Caco-2 (cell line): ENCODE data around the gene PLS1. TPM values are rescaled to one million over a fixed set of nuclear protein-coding genes. Genes with fewer than 3 reads are reported as not detected.
"Not testable (repeated sequence)": the region's sequence is repeated elsewhere in the genome, so short reads cannot be mapped to it uniquely, and the experiment has no call there.

ENCODE experiments used
- Bru-seq: library from RNA; stranded (reverse); fragments of 400-500 nt; gene quantifications from one replicate; lab custom pipeline; 2021; lab: Mats Ljungman, UMichigan
- BruChase-seq, 2 experiments: library from RNA; stranded (reverse); fragments of 400-500 nt; gene quantifications; one replicate each; lab custom pipeline; 2021; lab: Mats Ljungman, UMichigan
- BruUV-seq: library from RNA; stranded (reverse); fragments of 400-500 nt; replicated peaks from 2 replicates; lab custom pipeline; 2021; lab: Mats Ljungman, UMichigan
- CTCF ChIA-PET: fragments of 300-600 bp; sonication (Branson Sonifier 250); formaldehyde crosslinking; loops from one replicate; lab custom pipeline; 2022; ENCODE audit warnings: antibody characterized with exemption; lab: Charles Lee
- POLR2A ChIA-PET: fragments of 300-600 bp; sonication (Branson Sonifier 250); formaldehyde crosslinking; loops from one replicate; lab custom pipeline; 2022; ENCODE audit warnings: antibody characterized with exemption; lab: Charles Lee
- DNase-seq, 2 experiments: peaks; one replicate each; pipeline versions ENCODE4 v3.0.0 to v3.0.0-alpha.2; 2020 to 2022
- H3K27me3 ChIP-seq: replicated peaks from 2 replicates; pipeline ENCODE4 v1.6.0; 2011; ENCODE audit warnings: low read length; ENCODE audit not compliant: control insufficient read depth, insufficient read depth
- H3K36me3 ChIP-seq: 2 replicates; pipeline ENCODE4 v1.5.1; 2011; ENCODE audit warnings: low read length; ENCODE audit not compliant: control insufficient read depth, insufficient read depth
- H3K4me1 ChIP-seq: fragments of 250-450 bp; sonication (Bioruptor Pico); 2 replicates; pipeline ENCODE4 v1.5.1; 2020; ENCODE audit warnings: mild to moderate bottlenecking
- H3K4me3 ChIP-seq: 2 replicates; pipeline ENCODE4 v1.5.1; 2011; ENCODE audit warnings: low read depth, mild to moderate bottlenecking, control low read depth, low read length
- H3K9me3 ChIP-seq: fragments of 250-450 bp; sonication (Bioruptor Pico); 2 replicates; pipeline ENCODE4 v1.5.1; 2020; ENCODE audit warnings: mild to moderate bottlenecking, moderate library complexity
- H3K27ac Mint-ChIP-seq: one replicate; pipeline ENCODE4 v1.8.0; 2022; ENCODE audit warnings: mixed read lengths; ENCODE audit not compliant: unreplicated experiment
- H3K27me3 Mint-ChIP-seq: one replicate; pipeline ENCODE4 v1.8.0; 2022; ENCODE audit warnings: mixed read lengths; ENCODE audit not compliant: insufficient read depth, unreplicated experiment
- H3K36me3 Mint-ChIP-seq: one replicate; pipeline ENCODE4 v1.8.0; 2022; ENCODE audit warnings: mild to moderate bottlenecking, mixed read lengths; ENCODE audit not compliant: insufficient read depth, unreplicated experiment
- H3K4me1 Mint-ChIP-seq: one replicate; pipeline ENCODE4 v1.8.0; 2022; ENCODE audit warnings: low read depth, mixed read lengths; ENCODE audit not compliant: unreplicated experiment
- H3K4me3 Mint-ChIP-seq: one replicate; pipeline ENCODE4 v1.8.0; 2022; ENCODE audit warnings: mild to moderate bottlenecking, moderate library complexity, mixed read lengths; ENCODE audit not compliant: unreplicated experiment
- H3K9me3 Mint-ChIP-seq: one replicate; pipeline ENCODE4 v1.8.0; 2022; ENCODE audit warnings: mixed read lengths; ENCODE audit not compliant: unreplicated experiment
- CTCF ChIP-seq, 2 experiments: fragments of 200-600 bp in 1 of 2; IDR thresholded peaks; 1 replicate in 1 of 2; 2 replicates in 1 of 2; pipeline versions ENCODE4 v1.5.1 to v1.8.0; 2011 to 2022; ENCODE audit warnings: antibody characterized with exemption in 1 of 2, control low read depth in 1 of 2, inconsistent platforms in 1 of 2, low read depth in 1 of 2, low read length in 1 of 2, mild to moderate bottlenecking in 1 of 2, moderate library complexity in 1 of 2; ENCODE audit not compliant: insufficient read depth in 1 of 2, severe bottlenecking in 1 of 2, unreplicated experiment in 1 of 2
- intact Hi-C: fragments of 100-400 bp; cut with micrococcal nuclease; formaldehyde crosslinking; loops from one replicate; pipeline ENCODE4 v1.10.0; 2022; ENCODE audit not compliant: unreplicated experiment
- long read RNA-seq: library from polyadenylated mRNA; stranded (forward); transcript quantifications from one replicate; pipeline ENCODE4 v2.0.0, GENCODE V29; 2022
- total RNA-seq: library from RNA; stranded (reverse); gene quantifications from 2 replicates; pipeline ENCODE4 v1.2.3, GENCODE V29; 2022

PLS1 gene, protein sequence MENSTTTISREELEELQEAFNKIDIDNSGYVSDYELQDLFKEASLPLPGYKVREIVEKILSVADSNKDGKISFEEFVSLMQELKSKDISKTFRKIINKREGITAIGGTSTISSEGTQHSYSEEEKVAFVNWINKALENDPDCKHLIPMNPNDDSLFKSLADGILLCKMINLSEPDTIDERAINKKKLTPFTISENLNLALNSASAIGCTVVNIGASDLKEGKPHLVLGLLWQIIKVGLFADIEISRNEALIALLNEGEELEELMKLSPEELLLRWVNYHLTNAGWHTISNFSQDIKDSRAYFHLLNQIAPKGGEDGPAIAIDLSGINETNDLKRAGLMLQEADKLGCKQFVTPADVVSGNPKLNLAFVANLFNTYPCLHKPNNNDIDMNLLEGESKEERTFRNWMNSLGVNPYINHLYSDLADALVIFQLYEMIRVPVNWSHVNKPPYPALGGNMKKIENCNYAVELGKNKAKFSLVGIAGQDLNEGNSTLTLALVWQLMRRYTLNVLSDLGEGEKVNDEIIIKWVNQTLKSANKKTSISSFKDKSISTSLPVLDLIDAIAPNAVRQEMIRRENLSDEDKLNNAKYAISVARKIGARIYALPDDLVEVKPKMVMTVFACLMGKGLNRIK
- total RNA-seq (19.2 and 23.6 TPM in 2 replicates), Bru-seq, nascent RNA (percentile 63 among the genes with signal in this experiment), BruChase-seq, experiment 1, labeled RNA remaining after a 2-hour chase (percentile 60 among the genes with signal in this experiment), BruChase-seq, experiment 2, labeled RNA remaining after a 6-hour chase (percentile 69 among the genes with signal in this experiment)
- long read RNA-seq, transcript PLS1-202 (16 exons, 3,706 nt) = major isoform, 52 of 73 reads
- long read RNA-seq, partial matches to known transcripts = 9 of 73 reads
- long read RNA-seq, other reads (novel, unspliced or antisense) = 12 of 73 reads

GRCh38 chr3:142595951-142596725 is at the start of gene PLS1:
Gene PLS1, plus strand, starts transcription at chr3:142596393. Its CDS starts 67,845 bp downstream, at chr3:142664238.
- peaks cover 22% of the 10 kb centered on the region; the same call in 1 of the 2 replicates for H3K4me1 ChIP-seq
- Mint-ChIP-seq H3K4me3 (peak within 1 kb of the TSS; percentile 91), H3K4me1 (peaks cover 14% of the 10 kb centered on the region), H3K27ac (peak within 1 kb of the TSS; percentile 61), H3K36me3 (peaks cover 13% of the 10 kb centered on the region), H3K9me3 (no peaks in the 10 kb centered on the region), H3K27me3 (no peaks in the 10 kb centered on the region)
- POLR2A ChIA-PET = interaction anchor here (0.5 to 1.0 kb wide), 2 partner anchors 13 to 128 kb away, joined by 4 to 5 read pairs; no protein-coding TSS in a partner anchor
- peak within 1 kb of the TSS; percentile 63 for H3K4me3 ChIP-seq
- H3K9me3 ChIP-seq = no peaks in the 10 kb centered on the region
- no peaks in the 10 kb centered on the region for H3K27me3 ChIP-seq
- no peak for TF ChIP-seq CTCF (IDR thresholded peaks at IDR 0.05; ENCODE audit: insufficient read depth in 1 of 2, low read depth in 1 of 2, low read length in 1 of 2, severe bottlenecking in 1 of 2, unreplicated experiment in 1 of 2)
- peak; percentile 88 to 97 for DNase-seq
- intact Hi-C loops = loop anchor here (1.0 to 5.0 kb wide), 3 partner anchors 12 to 129 kb away; partner anchors contain the start of gene TRPC1
- no TSS peak for BruUV-seq
- CTCF ChIA-PET = interaction anchor here (1.1 kb wide), 1 partner anchor 9 kb away, joined by 4 read pairs; no protein-coding TSS in a partner anchor
- H3K36me3 ChIP-seq = no peaks in the 10 kb centered on the region

DNA sequence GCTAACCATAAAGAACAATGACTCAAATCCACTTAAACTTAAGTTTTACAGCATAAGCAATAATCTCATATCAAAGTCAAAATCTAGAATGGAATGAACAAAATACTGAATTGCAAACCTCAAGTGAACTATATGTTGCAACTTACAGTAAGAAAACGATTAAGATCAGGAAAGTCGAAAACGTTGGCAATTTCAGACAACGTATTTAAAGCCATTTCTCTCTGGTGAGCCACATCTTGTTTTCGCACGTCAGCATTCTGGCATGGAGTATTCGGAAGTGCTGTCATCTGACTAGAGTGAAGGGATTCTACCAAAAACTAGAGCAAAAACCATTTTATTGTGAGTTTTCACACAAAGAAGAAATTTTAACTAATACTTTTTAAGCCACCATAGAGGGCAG is 46.2 kb upstream of the PLS1 start:
- no peaks in the 10 kb centered on the region for H3K4me1 Mint-ChIP-seq
- no TSS peak for BruUV-seq
- H3K27ac Mint-ChIP-seq = no peak overlapping the region
- H3K36me3 ChIP-seq = no peaks in the 10 kb centered on the region
- no peak for TF ChIP-seq CTCF (IDR thresholded peaks at IDR 0.05; ENCODE audit: insufficient read depth in 1 of 2, low read depth in 1 of 2, low read length in 1 of 2, severe bottlenecking in 1 of 2, unreplicated experiment in 1 of 2)
- intact Hi-C loops = no loop called here
- H3K9me3 Mint-ChIP-seq = no peaks in the 10 kb centered on the region
- no peaks in the 10 kb centered on the region; the same call in 1 of the 2 replicates for H3K4me1 ChIP-seq
- no peak overlapping the region for H3K4me3 Mint-ChIP-seq
- DNase-seq = no peak
- H3K9me3 ChIP-seq = no peaks in the 10 kb centered on the region
- POLR2A ChIA-PET = no interaction called here
- H3K27me3 ChIP-seq = no peaks in the 10 kb centered on the region
- no peak overlapping the region for H3K4me3 ChIP-seq
- H3K36me3 Mint-ChIP-seq = peaks cover 27% of the 10 kb centered on the region
- CTCF ChIA-PET = no interaction called here
- no peaks in the 10 kb centered on the region for H3K27me3 Mint-ChIP-seq

DNA sequence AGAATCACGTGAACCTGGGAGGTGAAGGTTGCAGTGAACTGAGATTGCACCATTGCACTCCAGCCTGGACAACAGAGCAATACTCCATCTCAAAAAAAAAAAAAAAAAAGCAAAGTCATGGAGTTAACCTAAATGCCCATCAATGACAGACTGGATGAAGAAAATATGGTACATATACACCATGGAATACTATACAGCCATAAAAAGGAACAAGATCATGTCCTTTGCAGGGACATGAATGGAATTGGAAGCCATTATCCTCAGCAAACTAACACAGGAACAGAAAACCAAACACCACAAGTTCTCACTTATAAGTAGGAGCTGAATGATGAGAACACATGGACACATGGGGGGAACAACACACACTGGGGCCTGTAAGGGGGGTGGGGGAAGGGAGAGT is 43.6 kb upstream of the PLS1 start:
- H3K4me3 Mint-ChIP-seq, H3K36me3 ChIP-seq, CTCF ChIA-PET, H3K9me3 ChIP-seq, H3K4me1 ChIP-seq, H3K4me1 Mint-ChIP-seq, H3K9me3 Mint-ChIP-seq, BruUV-seq, H3K27me3 ChIP-seq, DNase-seq, H3K27me3 Mint-ChIP-seq, H3K27ac Mint-ChIP-seq, H3K4me3 ChIP-seq, POLR2A ChIA-PET, intact Hi-C loops: not testable (repeated sequence)
- peaks cover 31% of the 10 kb centered on the region for H3K36me3 Mint-ChIP-seq
